HCT116 (cell line): Measurements from ENCODE around the gene MFAP2.

ENCODE experiments used
- ATF3 ChIP-seq: IDR thresholded peaks from 2 replicates; pipeline ENCODE4 v1.6.1; 2012
- CTCF ChIP-seq, 3 experiments: fragments of 200-600 bp in 1 of 3; sonication (generic) in 1 of 3; IDR thresholded peaks in 2 of 3; conservative IDR thresholded peaks in 1 of 3; 2 replicates each; pipeline ENCODE4 v1.5.1; 2012 to 2017; ENCODE audit warnings: low read depth in 2 of 3, low read length in 2 of 3, antibody characterized with exemption in 1 of 3, borderline replicate concordance in 1 of 3, control low read depth in 1 of 3, mild to moderate bottlenecking in 1 of 3, mixed read lengths in 1 of 3, mixed run types in 1 of 3, moderate library complexity in 1 of 3; ENCODE audit not compliant: insufficient read depth in 1 of 3
- EGR1 ChIP-seq: IDR thresholded peaks from 2 replicates; pipeline ENCODE4 v1.6.1; 2012; ENCODE audit warnings: low read depth
- ELF1 ChIP-seq: IDR thresholded peaks from 2 replicates; pipeline ENCODE4 v1.6.1; 2012; ENCODE audit warnings: low read depth, borderline replicate concordance
- EZH2 ChIP-seq: fragments of 200-600 bp; sonication (generic); IDR thresholded peaks from 2 replicates; pipeline ENCODE4 v1.6.1; 2017; ENCODE audit warnings: antibody characterized with exemption, mixed run types
- EZH2phosphoT487 ChIP-seq: fragments of 200-600 bp; IDR thresholded peaks from 2 replicates; pipeline ENCODE4 v1.6.1; 2018; ENCODE audit warnings: antibody characterized with exemption, borderline replicate concordance
- MAX ChIP-seq: IDR thresholded peaks from 2 replicates; pipeline ENCODE4 v1.6.1; 2012
- POLR2A ChIP-seq: IDR thresholded peaks from 2 replicates; pipeline ENCODE4 v1.7.0; 2011; ENCODE audit warnings: borderline replicate concordance; ENCODE audit not compliant: insufficient read depth, insufficient read length; ENCODE audit errors: extremely low read depth
- POLR2AphosphoS5 ChIP-seq: IDR thresholded peaks from 2 replicates; pipeline ENCODE4 v1.6.1; 2011; ENCODE audit warnings: mild to moderate bottlenecking, low read depth, low read length, moderate library complexity
- RAD21 ChIP-seq: IDR thresholded peaks from 2 replicates; pipeline ENCODE4 v1.6.1; 2012; ENCODE audit warnings: low read depth, mild to moderate bottlenecking
- REST ChIP-seq: IDR thresholded peaks from 2 replicates; pipeline ENCODE4 v1.6.1; 2012; ENCODE audit warnings: low read depth
- ZFX ChIP-seq: fragments of 450-650 bp; IDR thresholded peaks from 2 replicates; pipeline ENCODE4 v1.6.1; 2017
- ZNF274 ChIP-seq: fragments of 200-500 bp; sonication (Bioruptor generic); IDR thresholded peaks from 2 replicates; pipeline ENCODE4 v1.6.1; 2014; ENCODE audit warnings: mild to moderate bottlenecking, low read depth, low read length, inconsistent platforms

GRCh38 chr1:16967095-16967575 is 13.3 kb downstream of the MFAP2 start:
- TF ChIP-seq POLR2A (no peak), EZH2 (no peak), POLR2AphosphoS5 (no peak), CTCF (IDR thresholded peaks at IDR 0.05 in 2 of 3, conservative IDR thresholded peaks at IDR 0.05 in 1 of 3; ENCODE audit: borderline replicate concordance in 1 of 3, insufficient read depth in 1 of 3, low read depth in 2 of 3, low read length in 2 of 3) (no peak), RAD21 (no peak), EGR1 (no peak), ELF1 (no peak), ZFX (no peak), MAX (no peak), EZH2phosphoT487 (no peak), ATF3 (no peak), ZNF274 (no peak), REST (no peak)
